A673 (cell line): ENCODE measurements around the gene ISYNA1. TPM values are rescaled to one million over a fixed set of nuclear protein-coding genes. Genes with fewer than 3 reads are reported as not detected.

Experiments used
- BruUV-seq: library from RNA; stranded (reverse); fragments of 400-500 nt; replicated peaks from 2 replicates; lab custom pipeline; 2021; lab: Mats Ljungman, UMichigan
- CTCF ChIA-PET: fragments of 300-600 bp; sonication (Branson Sonifier 250); formaldehyde crosslinking; loops from one replicate; lab custom pipeline; 2022; ENCODE audit warnings: antibody characterized with exemption; lab: Charles Lee
- POLR2A ChIA-PET: fragments of 300-600 bp; sonication (Branson Sonifier 250); formaldehyde crosslinking; loops from one replicate; lab custom pipeline; 2022; ENCODE audit warnings: antibody characterized with exemption; ENCODE audit not compliant: low non-redundant PET; lab: Charles Lee
- DNase-seq: peaks from one replicate; pipeline ENCODE4 v3.0.0-alpha.2; 2015; ENCODE audit warnings: low spot score
- H3K27ac ChIP-seq: fragments of 200-600 bp; sonication (generic); 2 replicates; pipeline ENCODE4 v1.5.1; 2016; ENCODE audit warnings: mixed run types, low read depth, mild to moderate bottlenecking, mixed read lengths, antibody characterized with exemption, low read length; ENCODE audit not compliant: poor library complexity, severe bottlenecking
- H3K27me3 ChIP-seq: fragments of 200-600 bp; sonication (generic); replicated peaks from 2 replicates; pipeline ENCODE4 v1.6.1; 2017; ENCODE audit warnings: mixed run types, low read depth, mild to moderate bottlenecking, mixed read lengths, antibody characterized with exemption, low read length; ENCODE audit not compliant: insufficient read depth, poor library complexity
- H3K36me3 ChIP-seq: fragments of 200-600 bp; sonication (generic); 2 replicates; pipeline ENCODE4 v1.6.1; 2016; ENCODE audit warnings: mixed run types, mild to moderate bottlenecking, mixed read lengths, antibody characterized with exemption, low read length; ENCODE audit not compliant: insufficient read depth, poor library complexity, severe bottlenecking
- H3K4me1 ChIP-seq: fragments of 200-600 bp; sonication (generic); 2 replicates; pipeline ENCODE4 v1.6.1; 2017; ENCODE audit warnings: mixed run types, mild to moderate bottlenecking, mixed read lengths, antibody characterized with exemption, low read length; ENCODE audit not compliant: insufficient read depth, poor library complexity, severe bottlenecking
- H3K4me3 ChIP-seq: fragments of 200-600 bp; sonication (generic); 2 replicates; pipeline ENCODE4 v1.5.1; 2016; ENCODE audit warnings: low read depth, mixed run types, mild to moderate bottlenecking, mixed read lengths, low read length; ENCODE audit not compliant: poor library complexity, severe bottlenecking
- H3K9me3 ChIP-seq: fragments of 200-600 bp; sonication (generic); 2 replicates; pipeline ENCODE4 v1.6.1; 2016; ENCODE audit warnings: mixed run types, low read depth, mild to moderate bottlenecking, mixed read lengths, antibody characterized with exemption, low read length; ENCODE audit not compliant: poor library complexity, severe bottlenecking
- CTCF ChIP-seq: fragments of 300-800, 200-600 bp; sonication (generic); conservative IDR thresholded peaks from 2 replicates; pipeline ENCODE4 v1.5.1; 2017; ENCODE audit warnings: low read depth, mild to moderate bottlenecking, antibody characterized with exemption, low read length, moderate library complexity, mixed read lengths
- EZH2 ChIP-seq: fragments of 200-600 bp; sonication (generic); IDR thresholded peaks from 2 replicates; pipeline ENCODE4 v1.6.1; 2017; ENCODE audit warnings: borderline replicate concordance, low read depth, mild to moderate bottlenecking, mixed read lengths, antibody characterized with exemption, low read length; ENCODE audit not compliant: poor library complexity, severe bottlenecking
- intact Hi-C: fragments of 100-400 bp; cut with micrococcal nuclease; formaldehyde crosslinking; loops from one replicate; pipeline ENCODE4 v1.10.0; 2022; ENCODE audit not compliant: unreplicated experiment
- total RNA-seq: library from RNA; stranded (reverse); gene quantifications from 2 replicates; pipeline ENCODE4 v1.2.3, GENCODE V29; 2021

ISYNA1 gene
- total RNA-seq, 1 experiment from 2014 or later, result 153 TPM

- no peak overlapping the region for H3K4me3 ChIP-seq
- H3K9me3 ChIP-seq, result no peaks in the 10 kb centered on the region
- ChIA-PET CTCF (no interaction called here), POLR2A (no interaction called here)
- DNase-seq, result no peak
- H3K36me3 ChIP-seq, result no peaks in the 10 kb centered on the region
- peaks cover under 1% of the 10 kb centered on the region for H3K4me1 ChIP-seq
- no TSS peak for BruUV-seq
- intact Hi-C loops, result no loop called here
- TF ChIP-seq CTCF, result no peak
- TF ChIP-seq EZH2, result no peak
- H3K27me3 ChIP-seq, result no peaks in the 10 kb centered on the region
- no peak overlapping the region for H3K27ac ChIP-seq
Observed at GRCh38 chr19:18393836-18394235, 44.1 kb downstream of the ISYNA1 start.

DNA sequence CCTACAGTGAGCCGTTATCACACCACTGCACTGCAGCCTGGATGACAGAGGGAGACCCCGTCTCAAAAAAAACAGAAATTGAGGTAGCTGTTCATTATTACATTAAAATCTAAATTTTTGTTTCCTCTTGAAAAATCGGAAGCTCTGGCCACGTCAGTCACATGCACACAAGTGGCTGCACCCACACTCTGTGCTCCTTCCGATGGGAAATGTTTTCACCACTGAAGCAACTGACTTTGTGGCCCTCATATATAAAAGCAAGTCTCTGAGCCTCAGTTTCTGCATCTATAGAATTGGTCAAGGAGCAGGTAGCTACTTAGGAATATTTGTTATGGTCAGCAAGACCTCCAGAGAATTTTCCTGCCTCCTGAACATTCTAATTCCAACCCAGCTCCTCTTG is 45.0 kb downstream of the ISYNA1 start:
- no peaks in the 10 kb centered on the region for H3K9me3 ChIP-seq
- ChIA-PET CTCF (no interaction called here), POLR2A (no interaction called here)
- H3K36me3 ChIP-seq, result no peaks in the 10 kb centered on the region
- intact Hi-C loops, result no loop called here
- TF ChIP-seq EZH2 (no peak), CTCF (no peak)
- H3K27ac ChIP-seq, result no peak overlapping the region
- peaks cover 8% of the 10 kb centered on the region for H3K4me1 ChIP-seq
- no TSS peak for BruUV-seq
- no peak overlapping the region for H3K4me3 ChIP-seq
- no peaks in the 10 kb centered on the region for H3K27me3 ChIP-seq
- DNase-seq, result no peak

- no peak for DNase-seq
- intact Hi-C loops, result no loop called here
- no peak overlapping the region for H3K27ac ChIP-seq
Observed at GRCh38 chr19:18392417-18392816, 45.5 kb downstream of the ISYNA1 start.

More at GRCh38 chr19:18392417-18392816, 45.5 kb downstream of the ISYNA1 start:
- H3K9me3 ChIP-seq, result no peaks in the 10 kb centered on the region
- BruUV-seq, result no TSS peak
- H3K4me3 ChIP-seq, result no peak overlapping the region
- ChIA-PET POLR2A (no interaction called here), CTCF (no interaction called here)
- H3K36me3 ChIP-seq, result no peaks in the 10 kb centered on the region
- TF ChIP-seq EZH2 (no peak), CTCF (no peak)
- no peaks in the 10 kb centered on the region for H3K27me3 ChIP-seq
- peaks cover 10% of the 10 kb centered on the region for H3K4me1 ChIP-seq
